ENCODE measurements around the gene AK2.

DNA sequence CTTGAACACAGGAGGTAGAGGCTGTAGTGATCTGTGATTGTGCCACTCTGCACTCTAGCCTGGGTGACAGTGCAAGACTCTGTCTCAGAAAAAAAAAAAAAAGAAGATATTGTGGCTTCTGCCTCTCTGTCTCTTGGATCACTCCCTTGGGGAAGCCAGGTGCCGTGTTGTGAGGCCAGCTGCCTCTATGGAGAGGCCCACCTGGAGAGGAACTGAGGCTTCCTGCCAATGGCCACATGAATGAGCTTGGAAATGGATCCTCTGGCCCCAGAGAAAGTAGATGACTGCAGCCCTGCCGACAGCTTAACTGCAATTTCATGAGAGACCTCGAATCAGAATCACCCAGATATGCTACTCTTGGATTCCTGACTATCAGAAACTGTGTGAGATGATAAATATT lies 19.7 kb upstream of the AK2 start:
- no peak for TF ChIP-seq CTCF (conservative IDR thresholded peaks at IDR 0.05; ENCODE audit: low read depth, low read length)
- TF ChIP-seq EZH2 (IDR thresholded peaks at IDR 0.05; ENCODE audit: low read length, unreplicated experiment), result no peak

All from PC-3 (cell line).